Head of caudate nucleus (tissue), 42 donors: Measurements from ENCODE around the gene ODF2L.

Source experiments
- DNase-seq, 42 donors: peaks; one replicate each; pipeline versions ENCODE4 v3.0.0 to v3.0.0-alpha.2; 2020 to 2021; ENCODE audit warnings: mixed read lengths in 7 of 42
- intact Hi-C: fragments of 100-400 bp; cut with DNase I; formaldehyde crosslinking; loops from one replicate; pipeline ENCODE4 v1.15.0; 2022

ODF2L gene

GRCh38 chr1:86335916-86336315 is 60.2 kb downstream of the ODF2L start:
- intact Hi-C loops = no loop called here
- DNase-seq = no peak

- intact Hi-C loops = no loop called here
- DNase-seq = no peak
Observed at GRCh38 chr1:86325264-86325663, 70.9 kb downstream of the ODF2L start.

DNA sequence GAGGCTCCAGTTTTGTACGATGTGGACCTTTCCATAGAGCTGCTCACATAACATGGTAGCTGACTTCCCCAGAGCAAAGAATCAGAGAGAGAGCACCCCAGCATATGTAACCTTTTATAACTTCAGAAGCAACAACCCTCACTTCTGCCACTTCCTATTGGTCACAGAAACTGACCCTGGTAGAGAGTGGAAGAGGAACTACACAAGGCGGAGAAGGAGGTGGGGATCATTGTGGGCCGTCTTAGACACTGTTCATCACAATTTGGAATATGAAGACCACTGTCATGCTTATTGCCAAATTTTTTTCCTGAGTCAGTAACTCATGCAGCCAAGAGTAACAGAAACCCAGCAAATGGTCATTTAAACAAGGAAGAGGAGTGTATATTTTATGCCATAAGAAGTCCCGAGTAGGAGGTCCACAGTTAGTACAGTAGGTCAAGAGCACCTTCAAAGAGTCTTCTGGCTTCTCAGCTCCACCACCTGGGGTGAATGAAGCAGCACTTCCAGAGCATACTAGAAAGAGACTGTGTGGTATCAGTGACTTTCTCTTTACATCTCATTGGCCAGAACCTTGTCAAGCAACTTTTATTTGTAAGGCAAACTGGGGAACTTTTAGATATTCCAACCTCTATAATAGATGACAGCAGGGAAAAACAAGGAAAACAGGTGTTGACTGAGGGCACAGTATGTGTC is 71.8 kb downstream of the ODF2L start:
- no peak for DNase-seq
- intact Hi-C loops = no loop called here

GRCh38 chr1:86322241-86322640 is 73.9 kb downstream of the ODF2L start:
- no peak for DNase-seq
- intact Hi-C loops = no loop called here

GRCh38 chr1:86318436-86318835 is 77.7 kb downstream of the ODF2L start:
- DNase-seq = no peak
- intact Hi-C loops = no loop called here

DNA sequence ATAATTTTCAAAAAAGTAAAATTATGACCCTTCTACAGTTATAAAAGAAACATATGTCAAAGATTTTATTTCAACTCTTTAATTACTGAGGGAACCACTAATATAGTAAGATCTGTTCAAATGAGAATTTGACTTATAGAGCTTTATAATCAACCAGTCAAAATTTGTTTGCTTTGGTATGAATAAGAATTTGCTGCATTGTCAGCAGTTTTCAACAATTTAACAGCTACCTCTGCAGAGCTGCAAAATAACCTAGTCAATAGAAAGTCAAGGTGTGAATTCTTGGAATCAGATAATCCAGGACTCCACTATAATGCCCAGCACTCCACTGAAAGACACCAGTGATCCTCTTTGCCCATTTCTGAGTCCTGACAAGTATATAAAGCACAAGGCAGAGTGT is 78.2 kb downstream of the ODF2L start:
- intact Hi-C loops = no loop called here

GRCh38 chr1:86305731-86306130 is 90.4 kb downstream of the ODF2L start:
- intact Hi-C loops = no loop called here
- DNase-seq = no peak

More for the DNA sequence above, 78.2 kb downstream of the ODF2L start:
- DNase-seq = no peak

DNA sequence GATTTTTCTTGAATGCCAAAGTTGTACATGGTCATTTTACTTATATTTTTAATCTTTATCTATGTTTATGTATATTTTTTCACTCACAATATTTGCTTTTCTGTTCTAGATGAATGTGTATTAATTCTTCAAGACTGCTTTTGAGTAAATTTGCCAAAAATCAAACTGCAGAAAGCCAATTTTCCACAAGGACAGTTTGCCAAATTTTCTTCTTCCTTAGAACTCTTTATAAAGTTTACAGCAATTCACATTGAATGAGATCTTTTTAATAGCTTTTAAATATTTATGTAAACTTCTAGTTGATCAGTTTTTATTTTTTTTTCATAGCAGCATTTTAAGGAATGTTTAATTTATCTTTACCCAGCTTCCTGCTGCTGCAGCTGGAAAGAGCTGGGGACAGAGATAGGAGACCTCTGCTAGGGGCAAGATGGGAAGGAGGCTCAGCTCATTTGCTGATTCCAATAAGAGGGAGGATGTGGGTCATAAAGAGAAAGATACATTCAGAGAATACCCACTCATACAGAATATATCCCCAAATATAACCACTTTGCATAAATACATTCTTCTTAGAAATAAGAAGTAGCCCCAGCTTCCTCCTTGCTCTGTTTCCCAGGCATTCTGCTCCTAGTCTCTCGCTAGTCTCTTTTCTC is 93.0 kb downstream of the ODF2L start:
- no peak for DNase-seq
- intact Hi-C loops = no loop called here
